Activated naive CD8-positive, alpha-beta T cell treated with anti-CD3 and anti-CD28 coated beads, Interleukin-2, amount 10 ng/mL, durations not matched to agents 7 days and 5 days (primary cell): ENCODE data around the gene ADK. TPM values are rescaled to one million over a fixed set of nuclear protein-coding genes. Genes with fewer than 3 reads are reported as not detected.

Source experiments
- ATAC-seq: fragments of 150-1000 bp; cut with Tn5 transposase; one replicate; pipeline ENCODE4 v1.10.0; 2021; ENCODE audit warnings: low read depth, moderate library complexity
- POLR2A ChIA-PET: fragments of 350-600 bp; sonication (Branson Sonifier 250); formaldehyde crosslinking; loops from one replicate; lab custom pipeline; 2021; ENCODE audit warnings: antibody characterized with exemption; lab: Charles Lee
- DNase-seq: peaks from one replicate; pipeline ENCODE4 v3.0.0; 2021
- H3K27ac Mint-ChIP-seq: one replicate; pipeline ENCODE4 v1.8.0; 2022; ENCODE audit warnings: mild to moderate bottlenecking, mixed read lengths
- H3K27me3 Mint-ChIP-seq: one replicate; pipeline ENCODE4 v1.8.0; 2022; ENCODE audit warnings: mild to moderate bottlenecking, moderate library complexity, mixed read lengths
- H3K36me3 Mint-ChIP-seq: one replicate; pipeline ENCODE4 v1.8.0; 2021; ENCODE audit warnings: mild to moderate bottlenecking, mixed read lengths
- H3K4me1 Mint-ChIP-seq: one replicate; pipeline ENCODE4 v1.8.0; 2021; ENCODE audit warnings: mixed read lengths
- H3K4me3 Mint-ChIP-seq: one replicate; pipeline ENCODE4 v1.8.0; 2022; ENCODE audit warnings: mild to moderate bottlenecking, moderate library complexity, mixed read lengths
- H3K9me3 Mint-ChIP-seq: one replicate; pipeline ENCODE4 v1.8.0; 2021; ENCODE audit warnings: mixed read lengths
- total RNA-seq, 2 experiments: library from RNA; stranded (reverse); gene quantifications; one replicate each; pipeline ENCODE4 v1.2.3, GENCODE V29; 2021

ADK gene
- 10 to 100 TPM; 31.6 to 37.9 TPM for total RNA-seq

DNA sequence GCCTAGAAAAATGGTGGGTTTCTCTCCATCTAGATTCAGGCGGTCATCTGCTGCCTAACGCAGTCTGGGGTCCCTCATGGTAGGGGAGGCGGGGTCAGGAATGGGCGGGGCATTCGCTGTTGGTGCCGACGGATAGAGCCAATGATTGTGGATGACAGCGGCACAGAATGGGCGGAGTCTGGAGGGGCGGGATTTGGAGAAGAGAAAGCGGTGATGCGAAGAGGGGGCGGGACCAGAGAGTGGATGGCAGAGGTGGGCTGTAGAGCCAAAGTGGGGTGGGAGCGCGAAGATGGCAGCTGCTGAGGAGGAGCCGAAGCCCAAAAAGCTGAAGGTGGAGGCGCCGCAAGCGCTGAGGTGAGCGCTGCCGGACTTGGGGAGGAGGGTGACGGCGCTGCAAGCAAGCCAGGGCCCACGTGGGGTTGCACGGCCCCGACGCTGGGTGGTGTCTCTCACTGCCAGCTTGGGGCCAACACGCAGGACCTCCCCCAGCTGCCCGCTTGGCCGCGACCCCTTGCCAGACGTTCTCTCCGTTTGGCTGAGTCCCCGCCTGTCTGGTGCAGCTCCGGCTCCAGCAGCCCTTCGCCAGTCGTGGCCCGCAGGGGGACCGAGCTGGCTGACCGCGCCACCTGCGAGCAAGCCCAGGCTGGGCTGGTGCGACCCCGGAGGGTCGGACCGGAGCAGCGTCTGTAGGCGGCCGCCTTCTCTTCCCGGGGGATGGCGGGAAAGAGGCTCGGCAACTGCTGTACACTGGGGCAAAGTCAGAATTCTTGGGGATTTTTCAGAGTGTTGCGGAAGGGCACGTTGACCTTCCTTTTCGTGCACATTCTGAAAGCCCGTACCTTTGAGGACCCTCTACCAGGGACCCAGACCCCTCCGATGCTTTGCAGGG lies at the start of gene ADK:
Gene ADK (plus strand): TSS at position 232 of the 889 bp plus-strand sequence. CDS start 58 bp downstream, at position 290.
- no peak within 1 kb of the TSS for H3K27ac Mint-ChIP-seq
- POLR2A ChIA-PET, result interaction anchor here (0.6 to 1.6 kb wide), 8 partner anchors 18 to 961 kb away, joined by 3 to 9 read pairs (median 3); partner anchors contain the start of gene SAMD8
- DNase-seq (peak; percentile 98), ATAC-seq (peak; percentile 91)
- H3K27me3 Mint-ChIP-seq, result no peaks in the 10 kb centered on the region
- peaks cover 17% of the 10 kb centered on the region for H3K4me1 Mint-ChIP-seq
- H3K4me3 Mint-ChIP-seq, result no peak within 1 kb of the TSS
- H3K9me3 Mint-ChIP-seq, result no peaks in the 10 kb centered on the region
- peaks cover 9% of the 10 kb centered on the region for H3K36me3 Mint-ChIP-seq

GRCh38 chr10:74103560-74104258 lies 47.3 kb upstream of the ADK start:
- POLR2A ChIA-PET, result interaction anchor here (0.6 to 1.5 kb wide), 2 partner anchors 8 to 103 kb away, joined by 3 to 5 read pairs; no protein-coding TSS in a partner anchor
- Mint-ChIP-seq H3K36me3 (peaks cover 8% of the 10 kb centered on the region), H3K27ac (no peak overlapping the region), H3K4me3 (no peak overlapping the region), H3K4me1 (peaks cover 7% of the 10 kb centered on the region), H3K27me3 (no peaks in the 10 kb centered on the region), H3K9me3 (no peaks in the 10 kb centered on the region)
- DNase-seq (no peak), ATAC-seq (no peak)

GRCh38 chr10:74104480-74104879 lies 46.5 kb upstream of the ADK start:
- POLR2A ChIA-PET, result interaction anchor here (1.5 kb wide), 1 partner anchor 9 kb away, joined by 3 read pairs; no protein-coding TSS in a partner anchor
- ATAC-seq (no peak), DNase-seq (no peak)
- Mint-ChIP-seq H3K36me3 (peaks cover 12% of the 10 kb centered on the region), H3K9me3 (no peaks in the 10 kb centered on the region), H3K4me3 (no peak overlapping the region), H3K4me1 (peaks cover 2% of the 10 kb centered on the region), H3K27me3 (no peaks in the 10 kb centered on the region), H3K27ac (no peak overlapping the region)

- Mint-ChIP-seq H3K4me1 (peaks cover 2% of the 10 kb centered on the region), H3K27ac (no peak overlapping the region), H3K4me3 (no peak overlapping the region), H3K9me3 (no peaks in the 10 kb centered on the region), H3K27me3 (no peaks in the 10 kb centered on the region), H3K36me3 (peaks cover 16% of the 10 kb centered on the region)
- ATAC-seq (no peak), DNase-seq (no peak)
- POLR2A ChIA-PET, result interaction anchor here (1.5 kb wide), 1 partner anchor 10 kb away, joined by 3 read pairs; no protein-coding TSS in a partner anchor
Measured at GRCh38 chr10:74104996-74105395, 46.0 kb upstream of the ADK start.

GRCh38 chr10:74107391-74107790 lies 43.6 kb upstream of the ADK start:
- Mint-ChIP-seq H3K27me3 (no peaks in the 10 kb centered on the region), H3K4me3 (no peak overlapping the region), H3K27ac (peak overlapping the region; percentile 35), H3K4me1 (peaks cover 2% of the 10 kb centered on the region), H3K36me3 (peaks cover 19% of the 10 kb centered on the region), H3K9me3 (no peaks in the 10 kb centered on the region)
- POLR2A ChIA-PET, result no interaction called here
- DNase-seq, result no peak
- ATAC-seq, result no peak

- H3K9me3 Mint-ChIP-seq, result no peaks in the 10 kb centered on the region
- no peak for DNase-seq
- no peak overlapping the region for H3K4me3 Mint-ChIP-seq
- no peak overlapping the region for H3K27ac Mint-ChIP-seq
- H3K4me1 Mint-ChIP-seq, result peaks cover 2% of the 10 kb centered on the region
- no peaks in the 10 kb centered on the region for H3K27me3 Mint-ChIP-seq
- POLR2A ChIA-PET, result no interaction called here
- peaks cover 34% of the 10 kb centered on the region for H3K36me3 Mint-ChIP-seq
- no peak for ATAC-seq
Measured at GRCh38 chr10:74109452-74109851, 41.6 kb upstream of the ADK start.

DNA sequence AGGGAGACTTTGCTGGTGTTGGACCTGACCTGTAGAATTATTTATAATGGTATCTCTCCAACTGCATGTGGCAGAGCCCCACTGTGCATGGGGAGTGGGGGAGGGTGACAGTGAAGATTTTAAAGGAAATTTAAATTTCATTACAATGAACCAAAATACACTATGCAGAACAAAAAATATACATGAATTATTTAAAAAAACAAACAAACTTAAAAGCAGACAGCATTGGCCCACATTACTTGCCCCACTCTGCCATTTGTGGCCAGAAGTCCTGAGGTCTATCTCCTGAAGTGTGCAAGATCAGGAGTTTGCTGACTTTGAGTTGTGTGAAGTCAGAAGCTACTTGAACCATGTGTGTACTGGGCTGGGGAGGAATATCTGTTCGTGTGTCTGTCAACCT lies 40.9 kb upstream of the ADK start:
- no peaks in the 10 kb centered on the region for H3K9me3 Mint-ChIP-seq
- no peak overlapping the region for H3K4me3 Mint-ChIP-seq
- H3K4me1 Mint-ChIP-seq, result peaks cover 2% of the 10 kb centered on the region
- POLR2A ChIA-PET, result no interaction called here
- no peak for ATAC-seq
- no peaks in the 10 kb centered on the region for H3K27me3 Mint-ChIP-seq
- DNase-seq, result no peak
- no peak overlapping the region for H3K27ac Mint-ChIP-seq
- H3K36me3 Mint-ChIP-seq, result peaks cover 34% of the 10 kb centered on the region

DNA sequence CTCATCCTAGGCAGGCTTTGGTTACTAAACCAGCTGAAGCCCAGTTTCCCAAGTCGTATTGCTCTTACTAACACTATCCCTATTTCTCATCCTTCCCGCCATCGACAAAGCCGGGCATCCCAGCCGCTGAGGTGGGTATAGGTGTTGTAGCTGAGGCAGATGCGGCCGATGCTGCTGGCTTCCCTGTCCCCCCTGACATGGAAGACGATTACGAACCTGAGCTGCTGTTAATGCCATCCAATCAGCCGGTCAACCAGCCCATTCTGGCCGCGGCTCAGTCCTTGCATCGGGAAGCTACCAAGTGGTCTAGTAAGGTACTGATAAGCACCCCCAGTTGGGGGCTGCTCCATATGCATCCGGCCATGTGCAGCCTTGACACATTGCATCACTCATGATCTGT lies 39.2 kb upstream of the ADK start:
- no peak for ATAC-seq
- H3K9me3 Mint-ChIP-seq, result no peaks in the 10 kb centered on the region
- POLR2A ChIA-PET, result no interaction called here
- no peak for DNase-seq
- H3K27me3 Mint-ChIP-seq, result no peaks in the 10 kb centered on the region
- H3K36me3 Mint-ChIP-seq, result peaks cover 33% of the 10 kb centered on the region
- no peak overlapping the region for H3K4me3 Mint-ChIP-seq
- no peak overlapping the region for H3K27ac Mint-ChIP-seq
- H3K4me1 Mint-ChIP-seq, result no peaks in the 10 kb centered on the region

GRCh38 chr10:74113546-74113945 lies 37.5 kb upstream of the ADK start:
- H3K9me3 Mint-ChIP-seq, result no peaks in the 10 kb centered on the region
- H3K27ac Mint-ChIP-seq, result no peak overlapping the region
- no peak overlapping the region for H3K4me3 Mint-ChIP-seq
- POLR2A ChIA-PET, result interaction anchor here (0.6 kb wide), 1 partner anchor 78 kb away, joined by 6 read pairs; no protein-coding TSS in a partner anchor
- no peaks in the 10 kb centered on the region for H3K4me1 Mint-ChIP-seq
- H3K36me3 Mint-ChIP-seq, result peaks cover 32% of the 10 kb centered on the region
- no peak for ATAC-seq
- H3K27me3 Mint-ChIP-seq, result no peaks in the 10 kb centered on the region
- DNase-seq, result no peak

DNA sequence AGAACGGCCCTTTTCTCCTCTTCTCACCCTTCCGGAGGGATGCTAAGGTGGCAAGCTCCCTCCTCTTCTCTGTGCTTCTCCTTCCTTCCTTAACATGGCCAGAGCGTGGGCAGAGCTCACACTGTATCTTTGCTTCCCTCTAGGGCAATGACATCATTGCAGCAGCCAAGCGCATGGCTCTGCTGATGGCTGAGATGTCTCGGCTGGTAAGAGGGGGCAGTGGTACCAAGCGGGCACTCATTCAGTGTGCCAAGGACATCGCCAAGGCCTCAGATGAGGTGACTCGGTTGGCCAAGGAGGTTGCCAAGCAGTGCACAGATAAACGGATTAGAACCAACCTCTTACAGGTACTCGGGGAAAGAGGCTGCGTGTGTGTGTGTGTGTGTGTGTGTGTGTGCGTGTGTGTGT lies 37.0 kb upstream of the ADK start:
- ATAC-seq, result no peak
- Mint-ChIP-seq H3K36me3 (peaks cover 33% of the 10 kb centered on the region), H3K27ac (no peak overlapping the region), H3K27me3 (no peaks in the 10 kb centered on the region), H3K4me3 (no peak overlapping the region), H3K9me3 (no peaks in the 10 kb centered on the region), H3K4me1 (peaks cover under 1% of the 10 kb centered on the region)
- POLR2A ChIA-PET, result interaction anchor here (0.6 kb wide), 1 partner anchor 79 kb away, joined by 6 read pairs; no protein-coding TSS in a partner anchor
- no peak for DNase-seq

GRCh38 chr10:74117738-74118137 lies 33.3 kb upstream of the ADK start:
- Mint-ChIP-seq H3K4me3 (no peak overlapping the region), H3K4me1 (peaks cover 5% of the 10 kb centered on the region), H3K9me3 (no peaks in the 10 kb centered on the region), H3K27ac (no peak overlapping the region), H3K27me3 (no peaks in the 10 kb centered on the region), H3K36me3 (peaks cover 32% of the 10 kb centered on the region)
- DNase-seq (no peak), ATAC-seq (no peak)
- POLR2A ChIA-PET, result no interaction called here

GRCh38 chr10:74118804-74119203 lies 32.2 kb upstream of the ADK start:
- Mint-ChIP-seq H3K27me3 (no peaks in the 10 kb centered on the region), H3K4me3 (no peak overlapping the region), H3K4me1 (peaks cover 5% of the 10 kb centered on the region), H3K36me3 (peaks cover 28% of the 10 kb centered on the region), H3K9me3 (no peaks in the 10 kb centered on the region), H3K27ac (peak overlapping the region; percentile 43)
- ATAC-seq (no peak), DNase-seq (no peak)
- POLR2A ChIA-PET, result no interaction called here

DNA sequence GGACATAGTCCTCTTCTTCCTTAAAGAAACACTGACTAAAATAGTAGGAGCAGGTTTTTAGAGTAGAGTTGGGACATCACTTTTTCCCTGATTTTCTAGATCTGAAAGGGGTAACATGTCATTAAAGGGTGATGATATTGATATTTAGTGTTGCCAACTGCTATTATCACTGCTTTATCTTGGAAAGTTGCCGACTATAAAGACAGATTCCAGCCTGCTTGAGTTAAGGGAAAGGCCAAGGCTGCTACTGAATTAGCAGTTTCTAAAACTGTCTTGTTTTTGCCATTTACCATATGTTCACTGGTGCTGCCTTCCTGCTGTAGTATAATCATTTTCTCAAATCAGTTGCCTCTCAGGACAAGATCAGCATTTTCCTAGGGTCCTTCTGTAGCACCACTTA lies 30.1 kb upstream of the ADK start:
- peaks cover 5% of the 10 kb centered on the region for H3K4me1 Mint-ChIP-seq
- POLR2A ChIA-PET, result no interaction called here
- no peaks in the 10 kb centered on the region for H3K27me3 Mint-ChIP-seq
- no peak overlapping the region for H3K4me3 Mint-ChIP-seq
- H3K36me3 Mint-ChIP-seq, result peaks cover 23% of the 10 kb centered on the region
- ATAC-seq (no peak), DNase-seq (no peak)
- no peak overlapping the region for H3K27ac Mint-ChIP-seq
- H3K9me3 Mint-ChIP-seq, result no peaks in the 10 kb centered on the region
